DLD1 (cell line): ENCODE results near the gene ZNF783.
"Not testable (repeated sequence)": the region's sequence is repeated elsewhere in the genome, so short reads cannot be mapped to it uniquely, and the experiment has no call there.

Source experiments
- in situ Hi-C: cut with HindIII; loops from 2 replicates; pipeline ENCODE4 v1.10.0; 2017; ENCODE audit warnings: low sequenced_read_pairs

Gene ZNF783

GRCh38 chr7:149322737-149323136, 60.7 kb downstream of the ZNF783 start:
- in situ Hi-C loops, result no loop called here

- in situ Hi-C loops, result no loop called here
Observed at GRCh38 chr7:149325248-149325647, 63.3 kb downstream of the ZNF783 start.

- in situ Hi-C loops, result no loop called here
Observed at GRCh38 chr7:149329265-149329664, 67.3 kb downstream of the ZNF783 start.

- in situ Hi-C loops, result no loop called here
Observed at GRCh38 chr7:149329766-149330334, 67.9 kb downstream of the ZNF783 start.

GRCh38 chr7:149330914-149331567, 69.0 kb downstream of the ZNF783 start:
- in situ Hi-C loops, result no loop called here

- in situ Hi-C loops, result not testable (repeated sequence)
Observed at GRCh38 chr7:149332602-149333320, 70.8 kb downstream of the ZNF783 start.

GRCh38 chr7:149333321-149333717, 71.3 kb downstream of the ZNF783 start:
- in situ Hi-C loops, result no loop called here

GRCh38 chr7:149334219-149334618, 72.2 kb downstream of the ZNF783 start:
- in situ Hi-C loops, result no loop called here
